Activated CD4-positive, alpha-beta T cell treated with anti-CD3 and anti-CD28 coated beads, Interleukin-2, Interleukin-6, amounts not matched to agents 100 ng/mL and 50 ng/mL, durations not matched to agents 16 hours and 8 hours (primary cell): ENCODE measurements around the gene FAM131C.
A peak's percentile ranks its signal among the peaks of the same experiment; 100 is the strongest.

ENCODE experiments used
- DNase-seq: peaks from one replicate; pipeline ENCODE4 v3.0.0-alpha.2; 2020

The FAM131C gene

DNA sequence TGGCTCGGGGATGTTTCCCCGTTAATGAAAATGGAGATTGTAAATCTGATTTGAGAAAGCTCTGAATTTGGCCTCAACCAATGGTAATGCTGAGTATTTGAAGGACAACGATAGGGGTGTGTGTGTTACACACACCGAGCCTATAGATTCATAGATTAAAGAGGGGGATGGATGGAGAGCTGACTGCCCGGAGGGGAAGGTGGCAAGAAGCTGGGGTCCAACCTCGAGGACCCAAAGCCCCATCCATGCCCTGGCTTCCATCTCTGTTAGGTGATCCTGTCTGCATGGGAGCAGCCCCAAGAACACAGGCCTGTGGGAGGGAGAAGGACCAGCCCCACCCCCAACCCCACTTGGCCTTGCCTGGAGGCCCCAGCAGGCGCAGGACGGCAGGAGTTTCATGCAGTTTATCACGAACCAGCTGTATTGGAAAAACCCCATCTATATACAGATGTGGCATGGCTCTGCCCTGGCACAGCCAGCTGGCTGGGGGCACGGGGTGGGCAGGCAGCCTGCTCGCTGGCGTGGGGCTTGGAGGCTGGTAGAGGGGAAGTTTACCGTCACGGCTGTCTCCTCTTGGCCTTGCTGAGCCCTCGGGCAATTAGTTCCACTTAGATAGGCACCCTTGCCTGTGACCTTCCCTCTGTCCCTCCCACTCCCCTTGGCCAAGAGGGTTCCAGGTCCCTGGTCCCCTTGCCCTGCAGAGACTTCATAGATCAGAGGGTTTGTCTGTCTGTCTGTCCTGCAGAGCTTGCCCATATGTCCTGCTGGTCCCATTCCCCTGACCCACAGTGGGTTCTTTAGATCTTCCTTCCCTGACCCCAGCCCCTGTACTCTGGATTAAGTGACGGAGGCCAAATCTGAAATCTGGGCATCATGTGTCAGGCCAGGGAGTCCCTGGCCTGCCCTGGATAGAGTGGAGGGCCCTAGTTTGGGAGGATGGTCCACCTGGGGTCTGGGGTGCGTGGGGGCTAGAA lies 58.7 kb downstream of the FAM131C start:
- DNase-seq = no peak

GRCh38 chr1:16013908-16014258 lies 59.6 kb downstream of the FAM131C start:
- no peak for DNase-seq

DNA sequence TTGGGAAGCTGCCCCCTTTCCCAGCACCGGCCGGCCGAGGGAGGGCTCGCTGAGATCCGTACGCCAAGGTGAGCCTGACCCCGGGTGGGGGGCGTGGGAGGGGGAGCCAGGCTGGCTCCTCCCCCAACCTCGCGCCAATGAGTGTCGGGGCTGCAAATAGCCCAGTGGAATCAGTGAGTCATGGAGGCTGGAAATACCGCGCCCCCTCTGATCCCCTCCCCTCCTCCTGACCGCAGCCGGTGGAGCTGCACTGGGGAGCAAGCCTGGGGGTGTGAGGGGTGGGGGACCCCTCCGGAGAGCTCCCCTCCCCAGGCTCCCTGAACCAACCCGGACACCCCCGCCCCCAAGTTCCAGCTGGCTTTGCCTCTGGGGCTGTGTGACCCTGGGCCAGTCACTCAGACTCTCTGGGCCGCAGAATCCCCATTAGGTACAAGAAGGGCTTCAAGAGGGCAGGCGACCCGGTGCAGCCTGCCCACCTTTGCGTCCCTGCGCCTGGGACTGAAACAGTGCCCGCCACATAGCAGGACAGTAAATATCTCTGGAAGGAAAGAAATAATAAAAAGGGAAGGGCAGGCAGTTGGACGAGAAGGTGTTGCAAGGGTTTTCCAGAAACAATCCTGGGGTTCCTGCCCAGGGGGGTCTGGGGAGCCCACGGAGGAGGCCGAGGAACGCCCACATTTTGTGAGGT lies 60.1 kb downstream of the FAM131C start:
- peak; percentile 22 for DNase-seq

GRCh38 chr1:16012590-16013219 lies 60.7 kb downstream of the FAM131C start:
- peak; percentile 23 for DNase-seq

GRCh38 chr1:16011936-16012589 lies 61.4 kb downstream of the FAM131C start:
- no peak for DNase-seq

- no peak for DNase-seq
Observed at GRCh38 chr1:16010837-16011236, 62.6 kb downstream of the FAM131C start.

DNA sequence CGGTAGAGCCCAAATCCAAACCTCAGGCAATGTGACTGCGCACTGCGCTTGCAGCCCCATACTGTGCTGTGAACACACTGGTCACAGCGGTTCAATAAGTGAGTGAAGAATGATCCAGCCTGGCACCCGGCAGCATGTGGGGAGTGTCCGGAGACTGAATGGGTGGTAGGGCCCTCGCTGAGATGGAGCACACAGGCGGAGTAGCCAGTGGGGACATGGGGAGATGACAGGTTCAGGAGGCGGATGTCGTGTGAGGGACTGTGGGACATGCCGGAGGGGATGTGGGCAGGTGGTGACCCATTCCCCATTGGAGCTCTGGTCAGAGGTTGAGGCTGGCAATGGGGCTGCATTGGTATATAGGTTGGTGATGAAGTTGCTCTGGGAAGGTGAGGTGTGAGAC lies 63.8 kb downstream of the FAM131C start:
- DNase-seq = no peak

- peak; percentile 83 for DNase-seq
Observed at GRCh38 chr1:16009030-16009460, 64.4 kb downstream of the FAM131C start.
